ENCODE measurements around the gene PPFIA1.

PPFIA1 gene

GRCh38 chr11:70364745-70365543 is 94.5 kb downstream of the PPFIA1 start:
- DNase-seq (ENCODE audit: insufficient read length, low spot score) (no peak), FAIRE-seq (no peak)
- TF ChIP-seq, protein P1, sequence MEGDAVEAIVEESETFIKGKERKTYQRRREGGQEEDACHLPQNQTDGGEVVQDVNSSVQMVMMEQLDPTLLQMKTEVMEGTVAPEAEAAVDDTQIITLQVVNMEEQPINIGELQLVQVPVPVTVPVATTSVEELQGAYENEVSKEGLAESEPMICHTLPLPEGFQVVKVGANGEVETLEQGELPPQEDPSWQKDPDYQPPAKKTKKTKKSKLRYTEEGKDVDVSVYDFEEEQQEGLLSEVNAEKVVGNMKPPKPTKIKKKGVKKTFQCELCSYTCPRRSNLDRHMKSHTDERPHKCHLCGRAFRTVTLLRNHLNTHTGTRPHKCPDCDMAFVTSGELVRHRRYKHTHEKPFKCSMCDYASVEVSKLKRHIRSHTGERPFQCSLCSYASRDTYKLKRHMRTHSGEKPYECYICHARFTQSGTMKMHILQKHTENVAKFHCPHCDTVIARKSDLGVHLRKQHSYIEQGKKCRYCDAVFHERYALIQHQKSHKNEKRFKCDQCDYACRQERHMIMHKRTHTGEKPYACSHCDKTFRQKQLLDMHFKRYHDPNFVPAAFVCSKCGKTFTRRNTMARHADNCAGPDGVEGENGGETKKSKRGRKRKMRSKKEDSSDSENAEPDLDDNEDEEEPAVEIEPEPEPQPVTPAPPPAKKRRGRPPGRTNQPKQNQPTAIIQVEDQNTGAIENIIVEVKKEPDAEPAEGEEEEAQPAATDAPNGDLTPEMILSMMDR (IDR thresholded peaks at IDR 0.05; ENCODE audit: insufficient read depth, missing control alignments), result no peak

DNA sequence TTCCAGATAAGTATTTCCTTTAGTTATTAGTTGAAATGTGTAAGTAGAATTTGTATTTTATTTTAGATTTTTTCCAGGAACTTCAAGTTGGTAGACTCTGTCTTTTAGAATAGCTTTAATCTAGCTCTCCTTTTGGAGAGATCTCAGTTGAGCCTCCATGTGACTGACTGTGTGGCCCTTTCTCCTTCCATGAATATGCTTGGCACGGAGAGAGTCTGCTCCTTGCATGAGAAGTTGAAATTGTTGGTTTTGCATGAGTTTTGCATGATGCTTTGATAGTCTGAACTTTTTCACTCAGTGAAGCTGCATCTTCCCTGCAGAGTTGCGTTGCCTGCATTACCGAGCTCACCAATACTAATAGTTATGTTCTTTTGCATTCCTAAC is 95.0 kb downstream of the PPFIA1 start:
- DNase-seq (ENCODE audit: insufficient read length, low spot score) (no peak), FAIRE-seq (no peak)
- TF ChIP-seq, protein P1 (IDR thresholded peaks at IDR 0.05; ENCODE audit: insufficient read depth, missing control alignments), result no peak

DNA sequence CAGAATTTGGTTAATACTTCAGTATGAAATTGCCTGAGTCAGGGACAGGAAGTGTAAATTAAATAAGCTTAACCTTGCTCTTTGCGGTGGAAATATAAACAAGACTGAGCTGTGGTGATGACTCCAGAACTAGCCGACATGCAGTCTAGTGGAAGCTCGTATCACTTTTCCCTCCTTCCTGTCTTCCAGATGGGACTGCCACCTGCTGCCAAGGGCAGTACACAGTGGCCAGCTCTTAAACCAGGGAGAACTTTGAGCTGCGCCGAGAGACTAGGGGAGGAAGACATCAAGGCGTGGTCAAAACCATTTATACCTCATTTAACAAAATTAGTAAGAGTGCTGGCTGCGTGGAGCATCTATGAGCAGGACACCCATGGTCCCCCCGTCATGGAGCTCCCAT is 96.6 kb downstream of the PPFIA1 start:
- no peak for DNase-seq (ENCODE audit: insufficient read length, low spot score)
- TF ChIP-seq, protein P1 (IDR thresholded peaks at IDR 0.05; ENCODE audit: insufficient read depth, missing control alignments), result no peak
- FAIRE-seq, result no peak

DNA sequence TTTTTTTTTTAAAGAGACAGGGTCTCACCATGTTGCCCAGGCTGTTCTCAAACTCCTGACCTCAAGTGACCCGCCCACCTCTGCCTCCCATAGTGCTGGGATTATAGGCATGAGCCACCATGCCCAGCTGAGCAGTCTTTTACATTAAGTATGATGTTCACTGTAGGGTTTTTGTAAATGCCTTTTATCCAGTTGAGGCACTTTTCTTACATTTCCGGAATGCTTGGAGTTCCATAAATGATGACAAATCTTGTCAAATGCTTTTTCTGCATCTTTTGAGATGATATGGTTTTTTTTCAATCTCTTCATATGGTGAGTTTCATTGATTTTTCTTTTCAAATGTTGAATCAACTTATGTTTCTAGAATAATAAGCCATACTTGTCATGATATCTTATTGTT is 98.5 kb downstream of the PPFIA1 start:
- FAIRE-seq, result no peak

DNA sequence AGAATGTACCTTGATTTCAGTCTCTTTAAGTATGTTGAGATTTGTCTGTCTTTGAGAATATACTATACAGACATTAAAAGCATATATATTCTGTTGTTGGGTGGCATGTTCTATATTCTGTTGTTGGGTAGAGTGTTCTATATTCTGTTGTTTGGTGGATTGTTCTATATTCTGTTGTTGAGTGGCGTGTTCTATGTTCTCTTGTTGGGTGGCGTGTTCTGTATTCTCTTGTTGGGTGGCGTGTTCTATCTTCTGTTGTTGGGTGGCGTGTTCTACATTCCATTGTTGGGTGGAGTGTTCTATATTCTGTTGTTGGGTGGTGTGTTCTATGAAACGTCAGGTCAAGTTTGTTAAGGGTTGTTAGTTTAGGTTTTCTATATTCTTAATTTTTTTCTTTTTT is 100.8 kb downstream of the PPFIA1 start:
- DNase-seq (ENCODE audit: insufficient read length, low spot score), result no peak
- TF ChIP-seq, protein P1 (IDR thresholded peaks at IDR 0.05; ENCODE audit: insufficient read depth, missing control alignments), result no peak
- FAIRE-seq, result peak; percentile 94

More for the DNA sequence above, 98.5 kb downstream of the PPFIA1 start:
- TF ChIP-seq, protein P1 (IDR thresholded peaks at IDR 0.05; ENCODE audit: insufficient read depth, missing control alignments), result no peak
- DNase-seq (ENCODE audit: insufficient read length, low spot score), result no peak

- no peak for FAIRE-seq
- DNase-seq (ENCODE audit: insufficient read length, low spot score), result no peak
- TF ChIP-seq, protein P1 (IDR thresholded peaks at IDR 0.05; ENCODE audit: insufficient read depth, missing control alignments), result no peak
Measured at GRCh38 chr11:70372076-70372475, 101.6 kb downstream of the PPFIA1 start.

DNA sequence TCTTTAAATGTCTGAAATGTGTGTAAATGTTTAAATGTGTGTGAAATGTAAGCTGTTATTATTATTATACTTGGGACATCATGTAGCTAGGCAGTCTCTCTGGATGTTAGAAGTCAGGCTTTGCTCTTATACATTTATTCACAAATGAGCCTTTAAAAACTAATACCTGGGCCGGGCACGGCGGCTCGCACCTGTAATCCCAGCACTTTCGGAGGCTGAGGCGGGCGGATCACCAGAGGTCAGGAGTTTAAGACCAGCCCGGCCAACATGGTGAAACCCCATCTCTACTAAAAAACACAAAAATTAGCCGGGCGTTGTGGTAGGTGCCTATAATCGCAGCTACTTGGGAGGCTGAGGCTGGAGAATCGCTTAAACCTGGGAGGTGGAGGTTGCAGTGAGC is 106.1 kb downstream of the PPFIA1 start:
- TF ChIP-seq, protein P1 (IDR thresholded peaks at IDR 0.05; ENCODE audit: insufficient read depth, missing control alignments), result no peak
- FAIRE-seq (no peak), DNase-seq (ENCODE audit: insufficient read length, low spot score) (no peak)
